Muscle layer of colon (tissue), 2 donors: Measurements from ENCODE around the gene IDNK.
A peak's percentile ranks its signal among the peaks of the same experiment; 100 is the strongest.
"Not testable (repeated sequence)": the region's sequence is repeated elsewhere in the genome, so short reads cannot be mapped to it uniquely, and the experiment has no call there.

ENCODE experiments used
- H3K27ac ChIP-seq: one replicate; pipeline ENCODE4 v1.7.0; 2013; ENCODE audit warnings: low read depth, mild to moderate bottlenecking, low read length, moderate library complexity
- H3K27me3 ChIP-seq, 2 donors: one replicate each; pipeline ENCODE4 v1.7.0; 2013; ENCODE audit warnings: low read length in 2 of 2, mild to moderate bottlenecking in 2 of 2; ENCODE audit not compliant: insufficient read depth in 2 of 2, control insufficient read depth in 1 of 2
- H3K36me3 ChIP-seq: one replicate; pipeline ENCODE4 v1.7.0; 2013; ENCODE audit warnings: mild to moderate bottlenecking, low read length; ENCODE audit not compliant: insufficient read depth
- H3K4me1 ChIP-seq: one replicate; pipeline ENCODE4 v1.7.0; 2013; ENCODE audit warnings: mild to moderate bottlenecking, low read length; ENCODE audit not compliant: insufficient read depth
- H3K4me3 ChIP-seq, 2 donors: one replicate each; pipeline ENCODE4 v1.7.0; 2013; ENCODE audit warnings: low read length in 2 of 2, low read depth in 1 of 2, mild to moderate bottlenecking in 1 of 2, moderate library complexity in 1 of 2
- H3K9ac ChIP-seq: one replicate; pipeline ENCODE4 v1.7.0; 2013; ENCODE audit warnings: low read length
- H3K9me3 ChIP-seq: one replicate; pipeline ENCODE4 v1.7.0; 2013; ENCODE audit warnings: mild to moderate bottlenecking, low read length
- donor health status: abdominal sarcoma.
- donor health status: Adenocarcinoma of cecum.

Gene IDNK

DNA sequence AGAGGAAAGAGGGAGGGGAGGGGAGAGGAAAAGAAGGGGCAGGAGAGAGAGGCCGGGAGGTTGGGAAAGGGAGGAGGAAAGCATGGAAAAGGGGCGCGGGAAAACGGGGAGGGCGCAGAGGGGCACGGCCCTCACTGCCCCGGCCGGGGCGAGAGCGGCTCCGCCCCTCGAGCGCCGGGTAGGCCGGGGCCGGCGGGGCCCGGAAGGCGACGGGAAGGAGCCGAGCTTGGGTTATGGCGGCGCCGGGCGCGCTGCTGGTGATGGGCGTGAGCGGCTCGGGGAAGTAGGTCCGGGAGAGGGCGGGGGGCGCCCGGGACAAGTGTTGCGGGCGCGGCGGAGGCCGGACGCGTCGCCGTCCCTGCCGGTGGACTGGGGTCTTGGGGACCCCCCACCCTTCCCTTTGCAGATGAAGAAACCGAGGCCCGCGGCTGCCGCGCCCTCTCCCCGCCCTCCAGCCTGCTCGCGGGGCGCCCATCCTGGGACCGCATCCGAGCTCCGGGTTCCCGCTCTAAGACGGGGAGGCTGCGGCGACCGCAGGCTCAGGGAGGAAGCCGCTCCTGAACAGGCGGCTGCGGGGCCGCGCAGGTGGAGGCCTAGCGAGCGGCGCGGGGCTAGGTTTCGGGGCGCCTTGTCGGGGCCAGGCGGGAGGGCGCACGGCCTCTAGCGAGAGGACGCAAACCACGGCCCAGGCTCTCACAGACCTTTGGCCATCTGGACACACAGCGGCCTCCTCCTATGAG, at the start of gene IDNK:
Gene IDNK (plus strand): TSS at position 205 of the 740 bp plus-strand sequence. CDS start 29 bp downstream, at position 234.
- H3K27ac ChIP-seq, result peak within 1 kb of the TSS; percentile 76
- no peaks in the 10 kb centered on the region for H3K9me3 ChIP-seq
- H3K9ac ChIP-seq, result peak within 1 kb of the TSS; percentile 60
- H3K4me1 ChIP-seq, result peaks cover 8% of the 10 kb centered on the region
- H3K4me3 ChIP-seq, result peak within 1 kb of the TSS; percentile 50 to 63
- no peaks in the 10 kb centered on the region for H3K36me3 ChIP-seq
- H3K27me3 ChIP-seq, result no peaks in the 10 kb centered on the region

DNA sequence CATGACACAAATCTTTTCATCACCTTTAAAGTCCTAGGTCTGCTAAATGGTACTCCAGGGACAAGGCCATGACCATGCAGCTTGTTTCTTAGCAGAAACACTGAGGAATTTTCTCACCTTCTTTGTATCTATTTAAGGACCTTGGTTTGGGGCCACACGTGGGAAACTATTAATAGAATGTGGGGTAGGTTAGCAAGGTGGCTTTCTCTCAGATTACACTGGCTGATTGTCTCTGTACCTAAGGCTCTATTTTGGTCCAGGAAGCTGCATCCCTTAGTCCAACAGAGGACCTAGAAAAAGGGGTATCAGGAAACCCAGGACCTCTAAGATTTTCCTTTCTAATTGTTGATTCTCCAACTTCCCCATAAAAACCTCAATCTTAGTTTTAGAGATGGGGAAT, 48.5 kb upstream of the IDNK start:
- H3K27ac ChIP-seq, result no peak overlapping the region
- no peaks in the 10 kb centered on the region for H3K27me3 ChIP-seq
- H3K9me3 ChIP-seq, result no peaks in the 10 kb centered on the region
- no peak overlapping the region for H3K4me3 ChIP-seq
- H3K36me3 ChIP-seq, result no peaks in the 10 kb centered on the region
- no peaks in the 10 kb centered on the region for H3K4me1 ChIP-seq
- no peak overlapping the region for H3K9ac ChIP-seq

DNA sequence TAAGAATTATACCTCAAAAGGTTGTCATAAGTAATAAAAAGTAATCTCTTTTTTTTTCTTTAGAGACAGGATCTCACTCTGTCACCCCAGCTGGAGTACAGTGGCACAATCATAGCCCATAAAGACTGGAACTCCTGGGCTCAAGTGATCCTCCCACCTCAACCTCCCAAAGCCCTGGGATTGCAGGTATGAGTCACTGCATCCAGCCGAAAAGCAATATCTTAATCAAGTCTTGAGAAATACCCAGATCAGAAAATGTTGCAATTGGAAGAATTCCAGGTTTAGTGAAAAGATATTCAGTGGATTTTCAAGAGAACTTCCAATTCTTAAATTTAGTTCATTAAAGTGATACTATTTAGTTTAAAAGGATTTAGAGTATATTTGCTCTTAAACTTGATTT, 40.9 kb upstream of the IDNK start:
- Histone ChIP-seq H3K4me1 (no peaks in the 10 kb centered on the region), H3K9me3 (no peaks in the 10 kb centered on the region), H3K27ac (no peak overlapping the region), H3K4me3 (no peak overlapping the region), H3K36me3 (no peaks in the 10 kb centered on the region), H3K9ac (no peak overlapping the region), H3K27me3 (no peaks in the 10 kb centered on the region)

DNA sequence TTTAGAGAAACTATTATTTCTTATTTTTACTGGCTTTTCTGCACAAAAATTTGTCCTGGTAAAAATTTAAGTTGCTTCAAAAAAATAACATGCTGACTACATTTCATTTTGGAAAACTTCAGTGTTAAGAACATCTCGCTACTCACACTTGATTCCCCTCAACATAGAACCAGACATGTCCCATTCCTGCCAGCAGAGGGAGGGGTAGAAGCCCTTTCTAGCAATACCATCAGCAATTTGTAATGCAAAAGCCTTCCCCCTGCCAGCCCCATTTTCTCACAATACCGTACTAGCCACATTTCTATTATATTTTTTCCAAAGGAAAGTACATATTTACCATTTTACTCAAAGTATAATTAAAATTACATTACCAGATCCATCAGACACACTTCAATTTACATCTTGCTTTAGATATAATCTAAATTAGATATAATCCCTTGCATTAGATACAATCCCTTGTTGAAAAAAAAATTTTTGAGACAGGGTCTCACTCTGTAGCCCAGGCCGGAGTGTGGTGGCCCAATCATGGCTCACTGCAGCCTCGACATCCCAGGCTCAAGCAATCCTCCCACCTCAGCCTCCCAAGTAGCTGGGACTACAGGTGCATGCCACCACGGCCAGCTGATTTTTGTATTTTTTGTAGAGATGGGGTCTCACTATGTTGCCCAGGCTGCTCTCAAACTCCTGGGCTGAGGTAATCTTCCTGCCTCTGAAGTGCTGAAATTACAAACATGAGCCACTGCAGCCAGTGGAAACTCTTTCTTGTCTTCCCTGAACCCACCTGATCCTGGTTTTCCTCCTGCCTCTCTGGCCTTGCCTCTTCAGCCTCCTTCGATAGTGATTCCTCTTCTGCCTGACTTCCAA, 39.6 kb upstream of the IDNK start:
- Histone ChIP-seq H3K4me1 (no peaks in the 10 kb centered on the region), H3K27me3 (no peaks in the 10 kb centered on the region), H3K9ac (no peak overlapping the region), H3K27ac (no peak overlapping the region), H3K4me3 (no peak overlapping the region), H3K36me3 (no peaks in the 10 kb centered on the region), H3K9me3 (no peaks in the 10 kb centered on the region)

DNA sequence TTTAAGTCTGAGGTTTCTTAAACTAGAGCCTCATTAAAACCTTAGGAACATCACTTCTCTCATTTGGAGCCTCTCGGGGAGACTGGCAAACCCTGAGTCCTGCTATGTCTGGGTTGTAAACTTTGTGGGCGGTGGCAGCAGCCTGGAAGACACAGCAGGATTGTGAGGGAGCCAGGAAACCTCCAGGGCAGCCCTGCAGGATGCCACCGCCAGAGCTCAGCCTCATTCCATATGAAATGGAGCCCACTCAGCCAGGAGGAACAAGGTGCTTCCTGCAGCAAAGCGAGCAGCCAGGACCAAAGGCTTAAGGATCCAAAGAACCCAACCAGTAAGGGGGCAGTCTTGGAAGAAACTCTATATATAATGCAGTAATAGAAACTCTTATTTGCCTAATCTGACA, 37.9 kb upstream of the IDNK start:
- Histone ChIP-seq H3K4me1 (no peaks in the 10 kb centered on the region), H3K36me3 (no peaks in the 10 kb centered on the region), H3K9ac (no peak overlapping the region), H3K4me3 (no peak overlapping the region), H3K27me3 (no peaks in the 10 kb centered on the region), H3K27ac (no peak overlapping the region), H3K9me3 (no peaks in the 10 kb centered on the region)

GRCh38 chr9:83588256-83588655, 34.7 kb upstream of the IDNK start:
- H3K9ac ChIP-seq, result no peak overlapping the region
- no peaks in the 10 kb centered on the region for H3K36me3 ChIP-seq
- no peak overlapping the region for H3K4me3 ChIP-seq
- H3K4me1 ChIP-seq, result no peaks in the 10 kb centered on the region
- H3K27ac ChIP-seq, result no peak overlapping the region
- H3K27me3 ChIP-seq, result no peaks in the 10 kb centered on the region
- H3K9me3 ChIP-seq, result no peaks in the 10 kb centered on the region

- Histone ChIP-seq H3K9me3 (no peaks in the 10 kb centered on the region), H3K27ac (no peak overlapping the region), H3K27me3 (no peaks in the 10 kb centered on the region), H3K36me3 (no peaks in the 10 kb centered on the region), H3K4me1 (no peaks in the 10 kb centered on the region), H3K9ac (no peak overlapping the region), H3K4me3 (no peak overlapping the region)
Observed at GRCh38 chr9:83596899-83597504, 25.9 kb upstream of the IDNK start.

DNA sequence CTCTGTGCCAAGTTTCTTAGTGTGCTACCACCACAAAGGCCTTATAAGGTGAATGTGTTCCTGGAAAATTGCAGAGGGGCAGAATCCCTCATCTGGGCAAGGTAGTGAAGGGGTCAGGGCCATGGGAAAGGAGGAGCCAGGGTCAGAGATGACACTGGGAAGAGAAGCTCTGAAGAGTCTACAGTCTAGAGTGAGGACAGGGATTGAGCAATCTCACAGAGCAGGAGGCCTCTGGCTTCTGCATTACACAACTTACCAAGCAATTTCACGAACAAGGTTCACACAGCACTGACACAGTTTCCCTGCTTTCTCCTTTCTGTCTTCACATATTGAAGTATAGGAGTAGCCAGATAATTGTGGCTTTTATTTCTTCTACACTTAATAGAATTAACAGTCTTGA, 24.5 kb upstream of the IDNK start:
- Histone ChIP-seq H3K9ac (no peak overlapping the region), H3K9me3 (no peaks in the 10 kb centered on the region), H3K27me3 (no peaks in the 10 kb centered on the region), H3K27ac (no peak overlapping the region), H3K4me1 (no peaks in the 10 kb centered on the region), H3K4me3 (no peak overlapping the region), H3K36me3 (no peaks in the 10 kb centered on the region)

GRCh38 chr9:83599071-83599470, 23.9 kb upstream of the IDNK start:
- Histone ChIP-seq H3K9me3 (no peaks in the 10 kb centered on the region), H3K9ac (no peak overlapping the region), H3K4me3 (no peak overlapping the region), H3K4me1 (no peaks in the 10 kb centered on the region), H3K27me3 (no peaks in the 10 kb centered on the region), H3K27ac (no peak overlapping the region), H3K36me3 (no peaks in the 10 kb centered on the region)

DNA sequence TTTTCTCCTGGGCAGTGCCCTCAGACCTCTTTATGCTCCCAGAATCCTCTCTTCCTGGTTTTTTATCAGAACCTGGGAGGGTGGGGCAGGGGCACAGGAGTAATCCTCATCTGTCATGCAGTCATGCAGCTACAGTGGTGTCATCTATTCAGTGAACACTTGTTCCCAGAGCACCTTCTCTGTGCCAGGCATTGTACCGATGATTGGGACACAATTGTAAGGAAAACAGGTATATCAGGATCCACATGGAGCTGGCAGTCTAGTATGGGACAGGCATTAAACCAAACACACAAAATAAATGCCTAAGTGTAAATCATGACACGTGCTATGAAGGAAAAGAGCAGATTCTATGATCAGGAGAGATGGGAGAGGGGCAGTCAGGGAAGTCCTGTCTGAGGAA, 21.5 kb upstream of the IDNK start:
- Histone ChIP-seq H3K9ac (no peak overlapping the region), H3K4me1 (no peaks in the 10 kb centered on the region), H3K36me3 (no peaks in the 10 kb centered on the region), H3K4me3 (no peak overlapping the region), H3K27ac (no peak overlapping the region), H3K9me3 (no peaks in the 10 kb centered on the region), H3K27me3 (no peaks in the 10 kb centered on the region)

GRCh38 chr9:83607620-83608019, 15.3 kb upstream of the IDNK start:
- H3K4me3 ChIP-seq, H3K4me1 ChIP-seq, H3K9me3 ChIP-seq, H3K9ac ChIP-seq, H3K27ac ChIP-seq, H3K27me3 ChIP-seq, H3K36me3 ChIP-seq: not testable (repeated sequence)
